SKM-1 treated with dmso at 0.1 percent for 144 hours (cell line): ENCODE data around the gene DCST2.
A peak's percentile ranks its signal among the peaks of the same experiment; 100 is the strongest.
"Not testable (repeated sequence)": the region's sequence is repeated elsewhere in the genome, so short reads cannot be mapped to it uniquely, and the experiment has no call there.

Experiments used
- DNase-seq: peaks from one replicate; lab custom pipeline; 2025; ENCODE audit not compliant: unreplicated experiment; lab: John Stamatoyannopoulos, UW

Gene DCST2

DNA sequence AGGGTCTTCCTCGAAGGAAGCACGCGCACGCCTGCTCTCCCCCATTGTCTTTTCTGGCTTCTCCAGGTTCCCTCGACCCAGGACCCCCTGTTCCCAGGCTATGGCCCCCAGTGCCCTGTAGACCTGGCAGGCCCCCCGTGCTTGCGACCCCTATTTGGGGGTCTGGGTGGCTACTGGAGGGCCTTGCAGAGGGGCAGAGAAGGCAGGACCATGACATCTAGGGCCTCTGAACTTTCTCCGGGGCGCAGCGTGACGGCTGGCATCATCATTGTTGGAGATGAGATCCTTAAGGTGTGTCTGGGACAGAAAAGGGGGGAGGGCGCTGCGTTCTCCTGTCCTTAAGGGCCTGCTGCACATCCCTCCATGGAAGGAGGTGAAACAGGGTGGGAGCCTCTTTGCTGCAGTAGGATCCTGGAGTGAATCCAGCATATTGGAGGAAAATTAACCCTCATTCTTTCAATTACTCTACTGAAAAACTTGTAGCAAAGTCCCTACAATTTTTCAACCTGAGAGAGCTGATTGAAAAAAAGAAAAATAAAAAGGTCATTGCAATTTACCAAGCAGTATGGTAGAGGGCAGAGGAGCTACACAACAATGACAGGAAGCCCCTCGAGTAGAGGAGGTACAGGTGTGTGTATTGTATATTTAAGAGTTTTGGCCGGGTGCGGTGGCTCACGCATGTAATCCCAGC, 49.7 kb downstream of the DCST2 start:
- DNase-seq, result no peak

DNA sequence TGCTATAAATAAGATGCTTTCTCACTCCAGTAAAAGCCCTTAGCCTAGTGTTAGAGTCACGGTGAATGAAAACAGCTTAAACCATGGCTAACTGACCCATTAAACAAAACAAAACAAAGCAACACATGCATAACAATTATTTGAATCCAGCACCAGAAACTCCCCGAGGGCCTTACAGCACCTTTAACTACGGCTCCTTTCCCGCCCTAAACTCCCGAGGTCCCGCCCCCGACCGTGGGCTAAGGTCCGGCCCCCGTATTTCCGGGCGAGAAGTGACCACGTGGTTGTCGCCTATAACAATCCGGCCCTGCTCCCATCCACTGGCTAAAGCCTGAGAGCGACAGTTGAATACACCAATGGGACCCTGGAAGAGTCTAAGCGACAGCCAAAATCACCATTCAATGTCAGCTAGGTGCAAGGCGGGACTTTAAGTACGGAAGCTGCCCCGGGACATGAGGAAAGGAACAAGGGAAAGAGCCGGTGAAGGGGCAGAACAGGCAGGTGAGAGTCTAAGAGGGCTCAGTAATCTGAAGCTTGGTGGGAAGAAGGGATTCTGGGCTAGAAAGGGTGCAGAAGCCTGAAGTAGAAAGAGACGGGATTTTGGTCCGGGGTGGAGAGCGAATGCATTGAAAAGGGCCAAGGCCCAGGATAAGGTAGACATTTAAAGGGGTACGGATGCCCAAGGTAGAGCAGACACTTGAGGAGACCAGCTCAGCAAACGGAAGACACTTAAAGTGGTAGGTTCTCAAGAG, 50.5 kb downstream of the DCST2 start, which contains the start of gene FLAD1:
FLAD1 (plus strand) TSS at position 448 of the 752 bp plus-strand sequence. CDS start 351 bp downstream, outside the sequence.
- peak; percentile 100 for DNase-seq

- DNase-seq, result no peak
These were observed 51.2 kb downstream of the DCST2 start for GRCh38 chr1:154982341-154982740.

DNA sequence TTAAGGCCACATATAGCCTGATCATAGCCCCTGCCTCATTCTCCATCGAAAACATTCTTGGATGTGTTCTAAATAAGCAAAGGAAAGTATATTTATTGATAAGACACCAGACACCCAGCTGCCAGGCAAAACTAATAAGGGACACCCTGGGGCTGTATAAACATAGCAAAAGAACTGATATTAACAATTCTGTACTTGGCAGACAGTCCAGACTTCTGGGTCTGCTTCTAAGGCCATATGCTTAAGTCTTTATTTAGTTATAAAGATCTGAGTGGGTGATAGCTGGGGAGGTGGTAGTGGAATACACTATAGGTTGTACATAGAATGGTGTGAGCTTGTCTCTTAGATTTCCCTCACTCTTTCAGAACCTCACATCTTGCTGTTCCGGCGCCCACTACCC, 55.2 kb downstream of the DCST2 start:
- no peak for DNase-seq

- DNase-seq, result not testable (repeated sequence)
These were observed 55.8 kb downstream of the DCST2 start for GRCh38 chr1:154977762-154978161.

GRCh38 chr1:154975409-154976059, 58.0 kb downstream of the DCST2 start:
- DNase-seq, result peak; percentile 48

GRCh38 chr1:154974808-154975408, 58.7 kb downstream of the DCST2 start:
- DNase-seq, result peak; percentile 99

GRCh38 chr1:154974102-154974807, 59.3 kb downstream of the DCST2 start, which contains the start of gene CKS1B:
CKS1B (plus strand) TSS chr1:154974681; CDS start chr1:154974746, 65 bp downstream.
- peak; percentile 100 for DNase-seq

GRCh38 chr1:154973344-154974101, 60.1 kb downstream of the DCST2 start:
- peak; percentile 98 for DNase-seq

DNA sequence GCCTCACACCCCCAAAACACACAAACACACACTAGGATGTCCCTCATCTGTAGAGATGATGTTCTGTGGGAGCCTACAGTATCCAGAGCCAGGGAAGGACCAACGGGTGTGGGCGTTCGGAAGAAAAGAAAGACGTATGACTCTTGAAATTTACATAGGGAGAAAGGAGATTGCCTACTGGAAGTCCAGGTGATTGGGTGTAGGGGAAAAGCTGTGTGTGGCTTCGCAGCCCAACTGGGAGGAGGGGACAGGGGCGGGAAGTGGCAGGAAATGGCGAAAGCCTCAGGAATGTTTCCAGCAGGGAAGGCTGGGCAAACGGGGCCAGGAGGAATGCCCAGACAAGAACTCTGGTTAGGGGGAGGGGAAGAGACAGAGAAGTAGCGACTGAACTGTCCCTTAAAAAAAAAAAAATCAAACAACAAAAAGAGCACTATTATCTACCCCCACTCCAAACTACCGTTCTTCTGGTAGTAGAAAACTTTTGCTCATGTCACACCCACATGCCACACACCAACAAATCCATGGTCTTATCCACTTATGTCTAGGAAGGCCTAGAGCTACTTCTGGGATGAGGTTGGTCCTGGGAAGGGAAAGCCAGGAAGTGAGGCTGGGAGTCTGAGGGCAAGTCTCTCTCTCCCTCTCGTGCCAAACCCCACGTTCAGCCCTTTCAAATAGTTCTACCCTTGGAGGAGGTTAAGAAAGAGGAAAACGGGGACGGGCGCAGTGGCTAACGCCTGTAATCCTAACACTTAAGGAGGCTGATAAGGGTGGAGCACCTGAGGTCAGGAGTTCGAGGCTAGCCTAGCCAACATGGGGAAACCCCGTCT, 60.9 kb downstream of the DCST2 start:
- DNase-seq, result no peak

DNA sequence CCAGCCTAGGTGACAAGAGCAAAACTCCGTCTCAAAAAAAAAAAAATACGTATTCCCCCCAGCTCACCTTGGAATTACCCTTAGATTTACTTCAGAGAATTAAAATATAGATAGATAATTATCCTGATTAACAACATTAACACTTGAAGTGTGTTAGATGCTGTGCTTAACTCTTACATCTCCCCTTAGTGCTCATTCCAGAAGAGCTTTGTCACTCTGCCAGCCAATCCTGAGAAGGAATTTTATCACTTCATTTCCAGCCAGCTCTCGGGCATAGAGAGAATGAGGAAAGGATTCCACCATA, 61.4 kb downstream of the DCST2 start:
- DNase-seq, result no peak

DNA sequence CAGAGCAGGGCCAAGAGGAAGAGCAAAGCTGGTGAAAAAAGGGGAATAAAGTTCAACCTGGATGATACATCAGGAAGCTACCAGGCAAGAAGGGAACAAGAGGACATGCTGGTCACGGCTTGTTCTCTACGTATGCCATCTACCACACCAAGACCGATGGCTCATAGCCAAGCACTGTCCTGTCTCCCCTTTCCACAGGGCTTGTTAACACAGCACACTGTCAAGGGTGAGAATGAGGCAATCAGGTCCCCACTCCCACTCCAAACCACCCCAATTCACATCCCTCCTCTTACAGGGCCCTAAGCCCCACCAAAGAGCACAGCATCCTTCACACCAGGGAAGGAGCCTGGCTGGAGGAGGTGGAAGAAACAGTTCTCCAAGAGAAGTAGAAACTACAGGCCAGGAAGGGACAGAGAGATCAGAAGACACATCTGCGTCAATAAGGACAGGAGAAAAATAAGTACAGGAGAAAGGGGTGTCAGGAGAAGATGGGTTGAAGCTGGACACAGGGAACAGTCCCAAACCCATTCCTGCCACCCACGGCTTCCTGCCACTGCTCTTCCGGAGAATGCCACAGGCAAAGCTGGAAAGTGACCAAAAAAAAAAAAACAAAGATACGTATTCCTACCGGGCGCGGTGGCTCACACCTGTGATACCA, 62.1 kb downstream of the DCST2 start:
- no peak for DNase-seq

DNA sequence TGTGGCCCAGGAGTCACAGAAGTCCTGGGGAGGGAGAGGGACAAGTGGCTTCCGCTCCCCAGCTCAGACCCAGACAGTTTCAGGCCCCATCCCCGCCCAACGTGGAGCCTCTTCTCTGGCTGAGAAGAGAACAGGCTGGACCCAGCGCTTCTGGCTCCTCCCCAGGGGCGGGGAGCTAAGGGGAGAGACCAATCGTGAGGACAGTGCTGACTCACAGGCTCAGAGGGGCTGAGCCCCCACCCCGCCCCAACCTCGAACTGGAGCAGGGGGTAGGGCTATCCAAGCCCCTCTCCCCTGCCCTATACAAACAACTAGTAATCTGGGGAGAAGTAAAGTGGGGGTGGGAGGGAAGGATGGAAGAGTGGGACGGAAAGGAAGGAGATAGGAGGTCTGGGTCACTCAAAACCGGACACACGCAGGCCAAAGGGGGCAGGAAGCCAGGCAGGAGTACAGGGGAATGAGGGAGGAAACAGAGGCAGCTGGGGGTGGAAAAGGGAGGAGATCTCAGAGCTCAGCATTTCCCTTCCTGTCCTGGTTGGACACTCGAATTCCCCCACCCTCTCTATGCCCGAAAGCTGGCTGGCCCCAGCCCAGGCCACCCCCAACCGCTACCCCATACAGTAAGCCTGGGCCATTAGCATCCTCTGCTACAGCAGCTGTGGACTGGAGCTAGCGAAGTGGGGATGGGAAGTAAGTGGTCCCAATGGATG, 62.8 kb downstream of the DCST2 start, which contains the start of gene SHC1:
SHC1 (minus strand) TSS at position 117 of the 710 bp plus-strand sequence. CDS start 221 bp downstream, outside the sequence.
- no peak for DNase-seq

GRCh38 chr1:154969860-154970452, 63.6 kb downstream of the DCST2 start:
- no peak for DNase-seq

- DNase-seq, result no peak
These were observed 64.3 kb downstream of the DCST2 start for GRCh38 chr1:154969246-154969645.

- no peak for DNase-seq
These were observed 64.8 kb downstream of the DCST2 start for GRCh38 chr1:154968731-154969130.
